DND-41 (cell line): ENCODE data around the gene KLHDC7B.

Source experiments
- CTCF ChIP-seq: IDR thresholded peaks from 2 replicates; pipeline ENCODE4 v1.5.1; 2012; ENCODE audit warnings: borderline replicate concordance, low read length, moderate library complexity, mild to moderate bottlenecking; ENCODE audit not compliant: poor library complexity, severe bottlenecking; ENCODE audit errors: extremely low read depth
- EZH2 ChIP-seq: IDR thresholded peaks from 3 replicates; pipeline ENCODE4 v1.6.1; 2012; ENCODE audit warnings: borderline replicate concordance, low read depth, mild to moderate bottlenecking, moderate library complexity, low read length, inconsistent platforms; ENCODE audit not compliant: severe bottlenecking

DNA sequence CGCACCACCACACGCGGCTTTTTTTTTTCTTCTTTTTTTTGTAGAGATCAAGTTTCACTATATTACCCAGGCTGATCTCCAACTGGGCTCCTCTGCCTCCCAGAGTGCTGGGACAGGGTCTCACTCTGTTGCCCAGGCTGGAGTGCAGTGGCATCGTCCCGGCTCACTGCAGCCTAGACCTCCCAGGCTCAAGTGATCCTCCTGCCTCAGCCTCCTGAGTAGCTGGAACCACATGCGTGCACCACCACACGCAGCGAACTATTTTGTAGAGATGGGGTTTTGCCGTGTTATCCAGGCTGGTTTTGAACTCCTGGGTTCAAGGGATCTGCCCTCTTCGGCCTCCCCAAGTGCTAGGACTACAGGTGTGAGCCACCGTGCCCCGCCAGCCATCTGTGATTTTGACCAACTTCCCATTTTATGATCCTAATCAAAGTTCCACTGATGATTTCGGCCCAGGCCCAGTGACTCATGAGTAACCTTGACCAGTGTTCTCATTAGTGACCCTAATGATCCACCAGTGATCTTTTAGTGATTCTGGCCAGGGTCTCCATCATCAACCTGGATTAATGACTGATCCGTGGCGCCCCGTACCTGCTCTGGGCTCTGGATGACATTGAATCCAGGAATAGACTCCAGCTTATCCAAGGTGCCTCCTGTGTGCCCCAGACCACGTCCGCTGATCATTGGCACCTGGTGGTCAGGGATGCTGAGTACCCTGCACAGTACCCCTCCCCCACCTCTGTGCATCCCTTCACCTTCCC, 17.6 kb upstream of the KLHDC7B start:
- TF ChIP-seq CTCF (no peak), EZH2 (no peak)
